ENCODE data around the gene SLC29A2. TPM values are rescaled to one million over a fixed set of nuclear protein-coding genes. Genes with fewer than 3 reads are reported as not detected.

The SLC29A2 gene
- total RNA-seq, 6 experiments from 2014 or later: not detected

- H3K4me3 Mint-ChIP-seq: peak overlapping the region; percentile 91
- H3K27me3 Mint-ChIP-seq (ENCODE audit: insufficient read depth): peaks cover 9% of the 10 kb centered on the region
- H3K4me1 Mint-ChIP-seq (ENCODE audit: low read depth): peaks cover 57% of the 10 kb centered on the region
- peaks cover 22% of the 10 kb centered on the region for H3K36me3 Mint-ChIP-seq (ENCODE audit: low read depth)
- peaks cover 5% of the 10 kb centered on the region for H3K9me3 Mint-ChIP-seq
- DNase-seq: no peak
- peak overlapping the region; percentile 97 for H3K27ac Mint-ChIP-seq
- TF ChIP-seq CTCF (IDR thresholded peaks at IDR 0.05): no peak
Measured at GRCh38 chr11:66314561-66315497, 56.7 kb downstream of the SLC29A2 start.

- TF ChIP-seq CTCF (IDR thresholded peaks at IDR 0.05): no peak
- Mint-ChIP-seq H3K4me1 (ENCODE audit: low read depth) (peaks cover 55% of the 10 kb centered on the region), H3K36me3 (ENCODE audit: low read depth) (peaks cover 22% of the 10 kb centered on the region), H3K9me3 (peaks cover 4% of the 10 kb centered on the region; the same call in 1 of the 2 replicates), H3K27me3 (ENCODE audit: insufficient read depth) (peaks cover 9% of the 10 kb centered on the region), H3K4me3 (peak overlapping the region; percentile 91), H3K27ac (peak overlapping the region; percentile 97)
- no peak for DNase-seq
Measured at GRCh38 chr11:66314186-66314501, 57.4 kb downstream of the SLC29A2 start.

GRCh38 chr11:66313321-66314185 lies 58.0 kb downstream of the SLC29A2 start:
- peaks cover under 1% of the 10 kb centered on the region; the same call in 1 of the 2 replicates for H3K9me3 Mint-ChIP-seq
- no peak for DNase-seq

GRCh38 chr11:66312549-66313320 lies 58.8 kb downstream of the SLC29A2 start:
- Mint-ChIP-seq H3K36me3 (ENCODE audit: low read depth) (peaks cover 22% of the 10 kb centered on the region), H3K4me3 (peak overlapping the region; percentile 91), H3K4me1 (ENCODE audit: low read depth) (peaks cover 41% of the 10 kb centered on the region), H3K27me3 (ENCODE audit: insufficient read depth) (peaks cover 9% of the 10 kb centered on the region), H3K9me3 (no peaks in the 10 kb centered on the region), H3K27ac (peak overlapping the region; percentile 97)
- peak; percentile 99 for DNase-seq
- no peak for TF ChIP-seq CTCF (IDR thresholded peaks at IDR 0.05)

More at GRCh38 chr11:66313321-66314185, 58.0 kb downstream of the SLC29A2 start:
- peaks cover 22% of the 10 kb centered on the region for H3K36me3 Mint-ChIP-seq (ENCODE audit: low read depth)
- TF ChIP-seq CTCF (IDR thresholded peaks at IDR 0.05): peak; percentile 74
- peaks cover 9% of the 10 kb centered on the region for H3K27me3 Mint-ChIP-seq (ENCODE audit: insufficient read depth)
- peaks cover 49% of the 10 kb centered on the region for H3K4me1 Mint-ChIP-seq (ENCODE audit: low read depth)
- peak overlapping the region; percentile 97 for H3K27ac Mint-ChIP-seq
- peak overlapping the region; percentile 91 for H3K4me3 Mint-ChIP-seq

Other genes starting within 250 kb of the SLC29A2 start
- 10 to 100 TPM; 43.4 to 51.9 (median 46.0) TPM for gene KLC2, start 114.1 kb downstream of the SLC29A2 start, total RNA-seq (2021; fragmentation: NEBNext Ultra II Directional; extraction: Animal tissue kit (Norgen Biotek cat#: 25700))
- gene RAB1B, start 103.1 kb downstream of the SLC29A2 start, total RNA-seq (2021; fragmentation: NEBNext Ultra II Directional; extraction: Animal tissue kit (Norgen Biotek cat#: 25700)): 100 to 1,000 TPM; 220 to 272 (median 246) TPM
- gene CNIH2, start 93.6 kb downstream of the SLC29A2 start, total RNA-seq (2021; fragmentation: NEBNext Ultra II Directional; extraction: Animal tissue kit (Norgen Biotek cat#: 25700)): 1 to 10 TPM in 3 of 6 experiments, under 1 TPM in 3; 0.73 to 1.9 (median 1.1) TPM
- gene YIF1A, start 82.6 kb downstream of the SLC29A2 start, total RNA-seq (2021; fragmentation: NEBNext Ultra II Directional; extraction: Animal tissue kit (Norgen Biotek cat#: 25700)): 100 to 1,000 TPM; 150 to 183 (median 153) TPM
- gene TMEM151A, start 79.9 kb downstream of the SLC29A2 start, total RNA-seq (2021; fragmentation: NEBNext Ultra II Directional; extraction: Animal tissue kit (Norgen Biotek cat#: 25700)): under 1 TPM in 2 of 6 experiments, not detected in 4; 0.07 to 0.11 TPM
- 100 to 1,000 TPM; 437 to 739 (median 687) TPM for gene CD248, start 54.7 kb downstream of the SLC29A2 start, total RNA-seq (2021; fragmentation: NEBNext Ultra II Directional; extraction: Animal tissue kit (Norgen Biotek cat#: 25700))
- 10 to 100 TPM; 32.9 to 55.0 (median 49.8) TPM for gene RIN1, start 35.3 kb downstream of the SLC29A2 start, total RNA-seq (2021; fragmentation: NEBNext Ultra II Directional; extraction: Animal tissue kit (Norgen Biotek cat#: 25700))
- gene BRMS1, start 26.7 kb downstream of the SLC29A2 start, total RNA-seq (2021; fragmentation: NEBNext Ultra II Directional; extraction: Animal tissue kit (Norgen Biotek cat#: 25700)): 10 to 100 TPM; 41.2 to 66.6 (median 61.2) TPM
- gene B4GAT1, start 24.1 kb downstream of the SLC29A2 start, total RNA-seq (2021; fragmentation: NEBNext Ultra II Directional; extraction: Animal tissue kit (Norgen Biotek cat#: 25700)): 10 to 100 TPM; 21.5 to 26.4 (median 24.3) TPM
- gene NPAS4, start 49.3 kb upstream of the SLC29A2 start, total RNA-seq (2021; fragmentation: NEBNext Ultra II Directional; extraction: Animal tissue kit (Norgen Biotek cat#: 25700)): under 1 TPM in 3 of 6 experiments, not detected in 3; 0.14 to 0.36 (median 0.35) TPM
- 10 to 100 TPM; 55.6 to 74.1 (median 67.6) TPM for gene MRPL11, start 67.1 kb upstream of the SLC29A2 start, total RNA-seq (2021; fragmentation: NEBNext Ultra II Directional; extraction: Animal tissue kit (Norgen Biotek cat#: 25700))
- gene PELI3, start 95.1 kb upstream of the SLC29A2 start, total RNA-seq (2021; fragmentation: NEBNext Ultra II Directional; extraction: Animal tissue kit (Norgen Biotek cat#: 25700)): 1 to 10 TPM; 6.7 to 8.0 (median 7.2) TPM
- gene DPP3, start 108.7 kb upstream of the SLC29A2 start, total RNA-seq (2021; fragmentation: NEBNext Ultra II Directional; extraction: Animal tissue kit (Norgen Biotek cat#: 25700)): 10 to 100 TPM; 54.8 to 71.6 (median 58.2) TPM
- 10 to 100 TPM; 14.9 to 21.4 (median 17.3) TPM for gene BBS1, start 138.9 kb upstream of the SLC29A2 start, total RNA-seq (2021; fragmentation: NEBNext Ultra II Directional; extraction: Animal tissue kit (Norgen Biotek cat#: 25700))
- gene ZDHHC24, start 174.3 kb upstream of the SLC29A2 start, total RNA-seq (2021; fragmentation: NEBNext Ultra II Directional; extraction: Animal tissue kit (Norgen Biotek cat#: 25700)): 10 to 100 TPM; 15.4 to 23.3 (median 18.6) TPM
- under 1 TPM in 4 of 6 experiments, not detected in 2; 0.07 to 0.24 (median 0.10) TPM for gene ACTN3, start 175.1 kb upstream of the SLC29A2 start, total RNA-seq (2021; fragmentation: NEBNext Ultra II Directional; extraction: Animal tissue kit (Norgen Biotek cat#: 25700))
- gene CTSF, start 196.8 kb upstream of the SLC29A2 start, total RNA-seq (2021; fragmentation: NEBNext Ultra II Directional; extraction: Animal tissue kit (Norgen Biotek cat#: 25700)): 10 to 100 TPM in 2 of 6 experiments, 1 to 10 TPM in 4; 5.2 to 20.0 (median 6.6) TPM
- under 1 TPM; 0.19 to 0.66 (median 0.37) TPM for gene CCDC87, start 221.3 kb upstream of the SLC29A2 start, total RNA-seq (2021; fragmentation: NEBNext Ultra II Directional; extraction: Animal tissue kit (Norgen Biotek cat#: 25700))
- 10 to 100 TPM; 25.8 to 27.4 (median 26.5) TPM for gene CCS, start 221.4 kb upstream of the SLC29A2 start, total RNA-seq (2021; fragmentation: NEBNext Ultra II Directional; extraction: Animal tissue kit (Norgen Biotek cat#: 25700))
- 10 to 100 TPM; 54.1 to 71.5 (median 64.9) TPM for gene RBM14, start 244.9 kb upstream of the SLC29A2 start, total RNA-seq (2021; fragmentation: NEBNext Ultra II Directional; extraction: Animal tissue kit (Norgen Biotek cat#: 25700))